HG03066 (cell line): Measurements from ENCODE around the gene PITHD1.
"Not testable (repeated sequence)": the region's sequence is repeated elsewhere in the genome, so short reads cannot be mapped to it uniquely, and the experiment has no call there.

Source experiments
- ATAC-seq: cut with Tn5 transposase; IDR thresholded peaks from one replicate; pipeline ENCODE4 v1.9.1; 2021; ENCODE audit warnings: low read depth; ENCODE audit not compliant: unreplicated experiment

Gene PITHD1, protein sequence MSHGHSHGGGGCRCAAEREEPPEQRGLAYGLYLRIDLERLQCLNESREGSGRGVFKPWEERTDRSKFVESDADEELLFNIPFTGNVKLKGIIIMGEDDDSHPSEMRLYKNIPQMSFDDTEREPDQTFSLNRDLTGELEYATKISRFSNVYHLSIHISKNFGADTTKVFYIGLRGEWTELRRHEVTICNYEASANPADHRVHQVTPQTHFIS

DNA sequence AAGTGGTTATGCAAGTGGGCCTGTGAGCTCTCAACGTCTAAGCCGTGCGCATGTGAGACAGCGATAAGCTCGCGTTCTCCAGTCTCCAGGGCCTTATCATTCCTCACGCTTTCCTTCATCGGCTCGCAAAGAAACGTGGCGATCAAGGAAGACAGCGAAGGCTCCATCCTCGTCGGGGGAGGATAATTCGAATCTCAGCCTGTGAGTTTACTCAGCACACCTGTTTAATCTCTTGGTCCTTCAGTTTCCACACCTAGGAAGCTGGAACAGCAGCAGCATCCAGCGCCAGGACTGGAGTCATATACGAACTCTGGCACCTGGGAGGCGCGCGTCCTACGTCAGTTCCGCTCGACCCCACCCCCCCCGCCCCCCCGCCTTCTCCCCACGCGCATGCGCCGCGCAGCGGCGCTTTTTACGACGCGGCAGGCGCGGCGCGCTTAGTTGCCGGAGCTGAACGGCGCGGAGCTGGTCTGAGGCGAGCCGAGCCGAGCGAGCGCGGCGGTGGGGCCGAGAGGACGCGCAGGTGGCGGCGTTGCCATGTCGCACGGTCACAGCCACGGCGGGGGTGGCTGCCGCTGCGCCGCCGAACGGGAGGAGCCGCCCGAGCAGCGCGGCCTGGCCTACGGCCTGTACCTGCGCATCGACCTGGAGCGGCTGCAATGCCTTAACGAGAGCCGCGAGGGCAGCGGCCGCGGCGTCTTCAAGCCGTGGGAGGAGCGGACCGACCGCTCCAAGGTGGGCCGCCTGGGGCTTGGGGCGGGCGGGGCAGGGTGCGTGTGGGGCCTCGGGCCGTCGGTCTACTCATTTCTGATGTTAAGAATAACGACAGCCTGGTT is at the start of gene PITHD1:
TSS of gene PITHD1 (plus strand) at position 440 of the 836 bp plus-strand sequence. CDS start at position 538, 98 bp downstream.
- ATAC-seq: peak; percentile 52

DNA sequence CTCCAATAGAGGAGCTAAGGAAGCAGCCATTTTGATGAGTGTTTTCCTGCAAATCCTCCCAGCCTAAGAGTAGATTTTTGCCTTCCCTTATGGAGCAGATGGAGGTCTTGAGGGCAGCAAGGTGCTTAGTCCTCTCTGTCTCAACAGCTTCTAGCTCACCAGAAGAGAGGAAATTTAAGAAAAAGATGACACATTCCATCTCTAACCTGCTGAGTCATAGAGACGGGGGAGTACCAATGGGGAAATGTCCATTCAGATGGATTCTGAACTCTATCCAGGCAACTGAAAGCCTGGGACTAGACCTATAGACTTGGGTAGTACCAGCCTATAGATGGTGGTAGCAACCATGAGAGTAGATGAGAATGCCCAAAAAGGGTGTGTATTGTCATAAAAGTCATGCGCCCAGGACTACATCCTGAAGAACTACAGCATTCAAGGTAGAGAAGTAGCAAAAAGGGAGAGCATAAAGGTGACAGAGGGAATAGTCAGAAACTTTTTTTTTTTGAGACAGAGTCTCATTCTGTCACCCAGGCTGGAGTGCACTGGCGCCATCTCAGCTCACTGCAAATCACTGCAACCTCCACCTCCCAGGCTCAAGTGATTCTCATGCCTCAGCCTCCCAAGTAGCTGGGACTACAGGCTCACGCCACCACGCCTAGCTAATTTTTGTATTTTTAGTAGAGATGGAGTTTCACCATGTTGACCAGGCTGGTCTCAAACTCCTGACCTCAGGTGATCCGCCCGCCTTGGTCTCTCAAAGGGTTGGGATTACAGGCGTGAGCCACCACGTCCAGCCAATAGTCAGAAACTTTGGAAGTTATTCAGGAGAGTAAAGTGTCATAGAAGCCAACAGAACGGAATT is 45.6 kb upstream of the PITHD1 start:
- no peak for ATAC-seq

DNA sequence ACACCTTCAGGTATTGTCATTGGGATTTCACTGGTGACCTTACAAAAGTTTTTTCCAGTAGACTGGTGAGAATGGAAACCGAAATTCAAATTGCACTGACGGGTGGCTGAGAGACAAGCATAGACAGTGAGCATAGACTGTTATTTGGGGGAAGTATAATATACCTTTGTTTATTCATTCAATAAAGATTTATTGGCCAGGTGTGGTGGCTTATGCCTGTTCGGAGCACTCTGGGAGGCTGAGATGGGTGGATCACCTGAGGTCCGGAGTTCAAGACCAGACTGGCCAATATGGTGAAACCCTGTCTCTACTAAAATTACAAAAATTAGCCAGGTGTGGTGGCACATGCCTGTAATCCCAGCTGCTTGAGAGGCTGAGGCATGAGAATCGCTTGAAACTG is 44.9 kb upstream of the PITHD1 start:
- ATAC-seq: not testable (repeated sequence)

DNA sequence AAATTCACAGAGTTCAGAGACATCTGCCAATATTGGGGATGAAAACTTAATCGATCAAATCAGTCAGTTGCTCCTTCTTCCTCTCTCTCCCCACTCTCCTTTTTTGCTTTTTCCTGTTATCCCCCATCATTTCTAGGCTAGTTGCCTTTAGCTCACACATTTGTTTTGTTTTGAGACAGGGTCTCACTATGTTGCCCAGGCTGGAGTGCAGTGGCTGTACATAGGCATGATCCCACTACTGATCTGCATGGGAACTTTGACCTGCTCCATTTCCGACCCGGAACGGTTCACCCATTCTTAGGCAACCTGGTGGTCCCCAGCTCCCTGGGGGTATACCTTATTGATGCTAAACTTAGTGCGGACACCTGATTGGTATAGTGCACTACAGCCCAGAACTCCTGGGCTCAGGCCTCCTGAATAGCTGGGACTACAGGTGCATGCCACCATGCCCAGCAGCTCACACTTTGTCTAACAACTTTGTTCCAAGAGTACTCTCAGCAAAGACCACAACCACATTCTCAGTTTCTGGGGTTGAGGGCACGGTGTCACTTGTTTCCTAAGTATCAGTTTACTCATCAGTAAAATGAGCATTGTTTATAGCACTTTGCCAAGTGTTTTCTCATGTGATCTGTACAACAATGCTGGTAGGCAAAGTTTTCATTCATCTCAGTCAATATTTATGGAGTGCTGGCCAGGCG is 41.6 kb upstream of the PITHD1 start:
- ATAC-seq: no peak

DNA sequence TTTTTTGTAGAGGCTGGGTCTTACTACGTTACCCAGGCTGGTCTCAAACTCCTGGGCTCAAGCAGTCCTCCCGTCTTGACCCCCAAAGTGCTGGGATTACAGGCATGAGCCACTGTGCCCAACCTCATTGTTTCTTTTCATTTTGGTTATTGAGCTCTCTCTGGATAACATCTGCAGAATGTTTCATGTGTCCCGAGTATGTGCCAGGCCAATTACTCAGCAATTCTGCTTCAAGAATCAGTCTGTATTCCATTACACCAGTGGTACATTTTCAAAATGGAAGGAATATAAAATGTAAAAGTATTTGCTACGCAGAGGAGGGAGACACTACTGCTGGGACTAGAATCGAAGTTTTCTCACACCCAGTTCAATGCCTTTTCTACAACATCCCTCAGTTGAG is 36.6 kb upstream of the PITHD1 start:
- ATAC-seq: no peak

DNA sequence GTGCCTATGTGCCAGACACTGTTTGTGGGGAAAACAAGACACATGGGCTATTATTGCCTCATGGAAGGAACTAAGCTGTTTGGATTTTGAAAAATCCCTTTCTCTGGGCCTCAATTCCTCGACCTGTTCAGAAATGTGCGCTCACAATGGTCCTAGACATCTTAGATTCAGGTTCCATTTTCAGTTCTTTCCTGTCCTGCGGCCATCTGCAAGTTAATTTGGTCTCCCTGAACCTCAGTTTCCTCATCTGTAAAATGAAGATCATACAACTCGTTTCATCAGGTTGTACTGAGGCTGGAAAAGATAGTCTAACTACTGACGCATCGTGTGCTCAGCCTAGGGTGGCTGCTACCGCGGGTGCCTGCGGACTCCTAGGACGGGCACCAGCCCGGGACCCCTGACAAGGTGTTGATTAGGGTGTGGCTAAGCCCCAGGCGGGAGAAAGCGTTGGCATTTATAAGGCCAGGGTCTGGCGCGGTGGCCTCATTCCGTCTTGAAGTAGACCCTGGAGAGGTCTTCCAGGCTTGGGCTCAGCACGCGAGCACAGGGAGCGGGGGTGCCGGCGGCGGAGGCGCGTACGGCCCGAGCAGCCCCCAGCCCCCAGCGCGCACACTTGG is 35.4 kb upstream of the PITHD1 start:
- peak; percentile 12 for ATAC-seq

DNA sequence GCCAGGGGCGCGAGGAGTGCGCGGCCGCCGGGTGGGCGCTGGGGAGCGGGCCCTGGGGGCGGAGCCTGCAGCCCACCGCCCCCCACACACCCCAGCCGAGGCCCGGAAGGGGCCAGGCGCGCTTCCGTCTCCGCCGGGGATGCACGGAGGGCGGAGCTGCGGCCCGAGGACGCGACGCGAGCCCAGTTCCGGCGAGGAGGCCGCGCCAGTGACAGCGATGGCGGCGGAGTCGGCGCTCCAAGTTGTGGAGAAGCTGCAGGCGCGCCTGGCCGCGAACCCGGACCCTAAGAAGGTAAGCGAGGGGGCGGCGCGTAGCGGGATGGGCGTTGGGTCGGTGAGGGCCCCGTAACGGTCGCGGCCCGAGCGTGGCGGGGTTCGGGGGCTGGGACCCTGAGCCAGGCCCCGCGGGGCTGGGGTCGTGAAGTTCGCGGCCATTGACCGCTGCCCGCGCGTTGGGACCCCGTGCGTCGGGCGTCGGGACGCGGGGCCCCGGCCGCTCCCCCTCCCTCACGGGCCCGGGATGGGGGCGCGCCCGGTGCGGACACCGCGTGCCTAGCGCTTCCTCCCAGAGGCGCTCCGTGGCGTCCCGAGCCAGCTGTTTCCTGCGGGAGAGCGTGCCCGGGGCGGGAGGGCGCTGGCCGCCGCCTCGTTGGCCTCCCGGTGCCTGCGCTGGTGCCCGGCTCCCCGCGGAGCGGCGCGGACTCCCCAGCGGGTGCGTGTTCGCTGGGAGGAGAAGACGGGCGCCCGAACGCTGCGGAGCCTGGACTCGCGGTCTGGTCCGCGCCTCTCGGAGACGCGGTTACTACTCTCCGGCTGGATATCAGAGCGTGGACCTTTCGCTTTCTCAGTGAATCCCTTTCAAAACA is 34.7 kb upstream of the PITHD1 start, which contains the start of gene ELOA:
TSS of gene ELOA (plus strand) at position 185 of the 866 bp plus-strand sequence. CDS start at position 218, 33 bp downstream.
- ATAC-seq: peak; percentile 69

DNA sequence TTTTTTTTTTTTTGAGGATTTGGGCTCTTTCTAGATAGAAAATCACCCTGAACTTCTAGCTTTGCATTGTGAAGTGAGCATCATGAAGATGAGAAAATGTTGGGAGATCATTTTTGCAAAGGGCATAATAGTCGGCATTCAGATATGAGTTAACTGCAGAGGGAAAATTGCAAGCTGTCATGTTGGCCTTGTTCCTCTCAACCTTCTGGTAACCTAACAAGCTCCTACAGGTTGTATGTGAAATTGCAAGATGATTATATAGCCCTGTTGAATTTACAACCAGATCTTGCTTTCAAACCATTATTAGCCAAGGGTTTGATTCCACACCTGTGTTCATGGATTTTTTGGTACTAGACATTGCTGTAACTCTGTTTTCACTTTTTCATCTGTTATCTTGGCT is 32.7 kb upstream of the PITHD1 start:
- no peak for ATAC-seq

DNA sequence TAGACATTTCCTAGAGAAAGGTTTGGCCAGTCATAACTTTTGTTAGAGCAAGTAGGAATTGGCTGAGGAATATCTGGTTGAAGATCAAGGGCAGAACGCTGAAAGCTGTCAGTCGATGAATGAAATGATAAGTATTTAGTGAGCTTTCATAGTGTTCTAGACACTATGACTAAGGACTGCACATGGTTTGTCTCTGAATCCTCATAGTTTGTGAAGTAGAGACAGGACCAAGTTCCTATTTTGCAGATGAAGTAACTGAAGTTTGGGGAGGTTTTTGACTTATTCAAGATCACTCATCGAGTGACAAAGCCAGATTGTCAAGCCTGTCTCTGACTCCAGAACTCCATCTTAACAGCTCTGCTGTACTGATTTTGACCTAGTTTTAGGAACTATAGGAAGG is 30.2 kb upstream of the PITHD1 start:
- ATAC-seq: no peak

DNA sequence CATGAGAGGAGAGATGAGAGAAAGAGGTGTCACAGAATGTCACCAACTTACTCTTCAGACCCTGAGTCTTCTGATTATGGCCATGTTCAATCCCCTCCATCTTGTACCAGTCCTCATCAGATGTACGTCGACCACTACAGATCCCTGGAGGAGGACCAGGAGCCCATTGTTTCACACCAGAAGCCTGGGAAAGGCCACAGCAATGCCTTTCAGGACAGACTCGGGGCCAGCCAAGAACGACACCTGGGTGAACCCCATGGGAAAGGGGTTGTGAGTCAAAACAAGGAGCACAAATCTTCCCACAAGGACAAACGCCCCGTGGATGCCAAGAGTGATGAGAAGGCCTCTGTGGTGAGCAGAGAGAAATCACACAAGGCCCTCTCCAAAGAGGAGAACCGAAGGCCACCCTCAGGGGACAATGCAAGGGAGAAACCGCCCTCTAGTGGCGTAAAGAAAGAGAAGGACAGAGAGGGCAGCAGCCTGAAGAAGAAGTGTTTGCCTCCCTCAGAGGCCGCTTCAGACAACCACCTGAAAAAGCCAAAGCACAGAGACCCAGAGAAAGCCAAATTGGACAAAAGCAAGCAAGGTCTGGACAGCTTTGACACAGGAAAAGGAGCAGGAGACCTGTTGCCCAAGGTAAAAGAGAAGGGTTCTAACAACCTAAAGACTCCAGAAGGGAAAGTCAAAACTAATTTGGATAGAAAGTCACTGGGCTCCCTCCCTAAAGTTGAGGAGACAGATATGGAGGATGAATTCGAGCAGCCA is 27.0 kb upstream of the PITHD1 start:
- ATAC-seq: no peak

DNA sequence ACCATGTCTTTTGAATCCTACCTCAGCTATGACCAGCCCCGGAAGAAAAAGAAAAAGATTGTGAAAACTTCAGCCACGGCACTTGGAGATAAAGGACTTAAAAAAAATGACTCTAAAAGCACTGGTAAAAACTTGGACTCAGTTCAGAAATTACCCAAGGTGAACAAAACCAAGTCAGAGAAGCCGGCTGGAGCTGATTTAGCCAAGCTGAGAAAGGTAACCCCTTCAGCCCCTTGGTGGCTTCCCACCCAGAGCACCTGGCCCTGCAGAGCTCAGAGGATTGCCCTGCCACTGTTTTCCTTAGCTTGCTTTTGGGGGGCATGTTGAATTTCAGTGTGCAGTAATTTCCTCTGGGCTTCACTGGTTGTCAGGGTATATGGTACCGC is 26.4 kb upstream of the PITHD1 start:
- no peak for ATAC-seq

DNA sequence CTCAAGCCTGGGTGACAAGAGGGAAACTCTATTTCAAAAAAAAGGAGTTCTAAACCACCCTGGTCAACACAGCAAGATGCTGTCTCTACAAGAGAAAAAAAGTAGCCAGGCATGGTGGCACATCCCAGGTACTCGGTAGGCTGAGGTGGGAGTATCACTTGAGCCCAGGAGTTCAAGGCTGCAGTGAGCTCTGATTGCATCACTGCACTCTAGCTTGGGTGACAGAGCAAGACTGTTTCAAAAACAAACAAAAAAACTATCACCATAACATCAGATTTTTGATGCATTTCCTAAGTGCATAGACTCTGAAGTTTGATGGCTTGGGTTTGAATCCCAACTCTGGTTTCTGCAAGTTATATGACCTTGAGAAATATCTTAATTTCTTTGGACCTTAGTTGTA is 25.3 kb upstream of the PITHD1 start:
- no peak for ATAC-seq

DNA sequence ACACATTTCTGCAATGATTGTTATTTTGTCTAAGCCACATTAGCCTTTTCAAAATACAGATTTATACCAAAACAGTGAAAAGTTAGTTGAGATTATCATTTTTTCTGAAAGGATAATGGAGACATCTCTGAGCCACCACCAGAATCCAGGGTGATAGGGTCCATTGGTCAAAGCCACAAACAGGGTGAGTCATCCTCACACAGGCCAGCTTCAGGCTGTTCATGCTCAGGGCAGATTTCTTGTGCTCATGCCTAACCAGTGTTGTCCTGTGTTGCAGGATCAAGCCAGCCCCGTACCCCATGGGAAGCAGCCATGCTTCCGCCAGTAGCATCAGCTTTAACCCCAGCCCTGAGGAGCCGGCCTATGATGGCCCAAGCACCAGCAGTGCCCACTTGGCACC is 21.5 kb upstream of the PITHD1 start:
- ATAC-seq: no peak

DNA sequence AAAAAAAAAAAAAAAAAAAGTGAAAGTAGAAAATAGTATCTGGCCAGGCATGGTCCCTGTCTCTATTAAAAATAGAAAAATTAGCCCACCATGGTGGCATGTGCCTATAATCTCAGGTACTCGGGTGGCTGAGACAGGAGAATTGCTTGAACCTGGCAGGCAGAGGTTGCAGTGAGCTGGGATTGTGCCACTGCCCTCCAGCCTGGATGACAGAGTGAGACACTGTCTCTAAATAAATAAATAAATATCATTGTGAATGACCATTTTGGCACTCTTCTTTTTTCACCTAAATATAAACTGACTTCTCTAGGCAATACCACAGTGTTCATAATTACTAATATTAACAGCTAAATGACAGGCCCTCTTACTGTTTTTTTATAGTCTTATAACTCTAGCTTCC is 20.4 kb upstream of the PITHD1 start:
- no peak for ATAC-seq

DNA sequence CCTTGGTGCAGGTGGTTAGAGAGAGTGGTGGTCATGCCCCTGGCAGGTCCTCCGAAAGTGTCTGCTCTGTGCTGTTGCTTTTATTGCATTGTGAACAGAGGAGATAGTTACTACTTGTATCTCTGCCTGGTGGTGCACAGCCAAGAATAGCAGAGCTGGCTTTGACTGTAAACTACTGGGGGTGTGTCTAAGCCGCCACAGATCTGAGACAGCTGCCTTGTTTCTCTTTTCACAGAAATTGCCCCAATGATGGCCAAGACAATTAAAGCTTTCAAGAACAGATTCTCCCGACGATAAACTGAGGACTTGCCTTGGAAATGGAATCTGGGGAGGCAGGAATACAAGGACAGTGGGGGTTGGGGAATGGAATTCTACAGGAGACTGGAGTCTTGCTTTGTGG is 18.9 kb upstream of the PITHD1 start:
- ATAC-seq: no peak

DNA sequence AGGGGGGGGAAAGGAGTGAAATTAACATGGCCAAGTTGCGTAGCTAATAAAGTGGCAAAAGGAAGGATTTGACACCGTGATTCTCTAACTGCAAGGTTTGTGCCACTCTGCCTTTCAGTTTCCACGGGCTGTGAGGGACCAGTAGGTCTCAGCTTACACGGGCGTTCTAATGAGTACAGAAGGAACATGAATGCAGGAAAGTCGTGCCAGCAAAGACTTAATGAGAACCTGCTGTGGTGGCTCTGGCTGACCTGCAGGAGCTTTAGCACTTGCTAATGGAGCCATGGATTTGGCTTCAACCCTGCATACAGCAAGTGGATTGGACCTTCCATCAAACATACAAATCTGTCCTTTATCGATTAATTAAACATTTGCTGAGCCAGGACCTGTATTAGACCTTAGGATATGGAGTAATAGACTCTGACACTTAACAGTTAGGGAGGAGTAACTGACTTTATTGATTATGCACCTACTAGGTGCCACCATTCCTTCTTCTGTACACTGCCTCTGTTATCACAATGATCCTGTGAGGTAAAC is 15.1 kb upstream of the PITHD1 start:
- no peak for ATAC-seq

DNA sequence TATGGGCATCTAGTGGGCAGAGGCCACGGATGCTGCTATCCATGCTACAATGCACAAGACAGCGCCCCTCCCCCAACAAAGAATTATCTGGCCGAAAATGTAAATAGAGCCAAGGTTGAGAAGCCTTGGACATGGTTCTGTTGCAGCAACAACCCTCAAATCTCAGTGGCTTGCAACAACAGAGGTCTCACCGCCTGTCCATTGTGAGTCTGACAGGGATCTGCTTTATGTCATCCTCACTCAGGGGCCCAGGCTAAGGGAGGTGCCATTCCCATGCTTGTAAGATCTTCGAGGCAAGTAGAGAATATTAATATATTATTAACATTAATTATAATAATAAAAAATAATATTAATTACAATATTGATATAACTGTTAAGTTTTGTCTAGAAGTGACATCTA is 9.5 kb upstream of the PITHD1 start:
- no peak for ATAC-seq
